HepG2 (cell line): ENCODE data around the gene SLIT3.
"Not testable (repeated sequence)": the region's sequence is repeated elsewhere in the genome, so short reads cannot be mapped to it uniquely, and the experiment has no call there.

Source experiments
- MXD4 ChIP-seq: IDR thresholded peaks from 2 replicates; pipeline ENCODE4 v1.6.1; 2016; ENCODE audit warnings: mild to moderate bottlenecking, missing biosample characterization, missing genetic modification reagents
- SSRP1 ChIP-seq: IDR thresholded peaks from 2 replicates; pipeline ENCODE4 v1.6.1; 2016; ENCODE audit warnings: control low read depth

DNA sequence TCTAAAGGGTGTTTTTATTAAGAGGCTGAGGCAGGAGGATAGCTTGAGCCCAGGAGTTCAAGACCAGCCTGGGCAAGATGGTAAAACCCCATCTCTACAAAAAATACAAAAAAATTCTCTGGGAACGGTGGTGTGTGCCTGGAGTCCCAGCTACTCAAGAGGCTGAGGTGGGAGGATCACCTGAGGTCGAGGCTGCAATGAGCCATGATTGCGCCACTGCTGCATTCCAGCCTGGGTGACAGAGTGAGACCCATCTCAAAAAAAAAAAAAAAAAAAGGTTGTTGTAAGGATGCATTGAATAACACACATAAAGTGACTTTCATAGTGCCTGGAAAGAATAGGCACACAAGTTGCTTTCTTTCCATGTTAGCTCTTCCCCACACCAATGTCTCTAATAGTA lies 662.1 kb downstream of the SLIT3 start:
- not testable (repeated sequence) for TF ChIP-seq SSRP1, MXD4 (CRISPR knock-in tag)
